Lung microvascular endothelial cell (primary cell): ENCODE measurements around the gene HNRNPL. TPM values are rescaled to one million over a fixed set of nuclear protein-coding genes. Genes with fewer than 3 reads are reported as not detected.

Experiments used
- DNase-seq, 2 donors: peaks; one replicate each; pipeline versions ENCODE4 v3.0.0 to v3.0.0-alpha.2; 2010; ENCODE audit warnings: low read depth in 2 of 2
- total RNA-seq: library from RNA; depleted of rRNA; stranded (reverse); fragments of >200 nt; gene quantifications from 2 replicates; pipeline ENCODE4 v1.2.1, GENCODE V29; 2014

Gene HNRNPL
- total RNA-seq, 1 donor from 2014 or later = 204 TPM

DNA sequence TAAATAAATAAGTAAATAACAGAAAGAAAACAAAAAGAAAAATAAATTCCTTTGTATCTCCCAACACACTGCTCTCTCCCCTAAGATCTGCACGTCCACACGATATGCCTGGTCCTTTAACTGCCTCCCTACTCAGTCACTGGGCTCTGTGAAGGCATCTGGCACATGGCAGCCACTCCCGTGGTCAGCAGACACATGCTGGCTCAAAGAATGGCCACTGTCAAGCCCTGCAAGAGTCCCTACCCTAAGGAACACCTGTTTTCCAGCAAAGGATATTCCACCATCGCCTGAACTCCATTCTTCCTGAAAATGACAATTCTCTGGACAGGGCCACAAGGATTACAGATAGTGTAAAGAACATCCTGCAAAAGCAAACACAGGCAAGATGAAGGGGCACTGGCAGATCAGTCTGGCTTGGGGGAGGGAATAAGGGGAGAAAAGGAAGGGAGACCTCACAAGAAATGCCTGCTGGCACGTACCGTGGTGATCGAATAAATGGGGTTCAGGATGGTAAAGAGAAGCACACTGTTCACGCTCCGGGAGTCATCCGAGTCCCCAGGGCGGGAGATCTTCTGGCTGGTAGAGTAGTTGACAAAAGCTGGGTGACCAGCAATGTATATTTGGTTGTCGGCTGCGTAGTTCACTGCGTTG, 4.3 kb downstream of the HNRNPL start:
- DNase-seq = no peak

DNA sequence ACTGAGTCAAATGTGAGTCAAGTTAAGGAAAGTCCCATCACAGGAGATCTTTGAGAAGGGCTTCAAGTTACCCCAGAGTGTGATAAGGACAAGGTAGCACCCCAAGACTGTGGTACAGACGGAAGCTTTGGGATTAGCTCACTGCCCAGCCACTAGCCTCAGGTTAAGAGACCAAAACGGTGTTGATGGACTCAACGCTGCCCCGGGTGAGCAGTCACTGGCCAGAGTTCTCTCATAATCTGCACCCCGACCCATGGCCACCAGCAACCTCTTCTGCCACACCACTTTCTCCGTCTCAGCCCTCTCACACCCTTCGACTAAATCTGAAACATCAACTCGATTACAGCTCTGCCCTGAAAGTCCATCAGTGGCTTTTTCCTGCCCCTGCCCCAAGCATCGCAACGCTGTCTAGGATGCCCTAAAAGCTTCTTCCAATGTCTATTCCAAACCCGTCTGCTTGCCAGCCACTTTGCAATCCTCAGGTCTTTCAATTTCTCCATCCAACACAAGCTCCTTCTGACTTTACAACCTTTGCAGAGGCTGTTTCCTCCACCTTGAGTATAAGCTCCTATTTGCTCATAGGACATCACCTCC, 5.6 kb downstream of the HNRNPL start:
- no peak for DNase-seq

DNA sequence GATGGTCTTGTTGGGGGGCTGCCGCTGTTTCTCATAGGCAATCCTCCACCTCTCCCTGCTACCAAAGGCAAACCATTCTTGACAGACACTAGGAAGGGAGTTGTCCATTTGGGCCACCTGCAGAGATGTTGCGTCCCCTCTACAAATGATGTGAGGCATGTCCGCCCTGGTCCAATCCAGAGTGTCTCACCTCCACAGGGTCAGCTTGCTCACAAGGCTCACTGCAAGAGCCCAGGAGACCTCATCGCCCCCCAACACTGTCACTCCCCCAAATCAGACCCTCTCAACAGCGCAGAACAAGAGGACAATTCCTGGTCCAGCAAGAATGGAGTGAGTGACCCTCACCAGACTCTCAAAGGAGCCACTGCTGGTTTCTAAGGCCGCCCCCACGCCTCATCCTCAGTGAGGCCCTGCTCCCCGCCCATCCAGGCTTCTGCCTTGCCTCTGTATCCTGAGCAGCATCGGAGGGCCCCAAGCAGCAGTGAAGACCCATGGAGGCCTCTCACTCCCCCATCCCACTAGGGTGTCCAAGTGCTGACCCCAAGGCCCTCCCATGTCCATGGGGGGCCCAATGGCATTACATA, 6.5 kb downstream of the HNRNPL start:
- no peak for DNase-seq

DNA sequence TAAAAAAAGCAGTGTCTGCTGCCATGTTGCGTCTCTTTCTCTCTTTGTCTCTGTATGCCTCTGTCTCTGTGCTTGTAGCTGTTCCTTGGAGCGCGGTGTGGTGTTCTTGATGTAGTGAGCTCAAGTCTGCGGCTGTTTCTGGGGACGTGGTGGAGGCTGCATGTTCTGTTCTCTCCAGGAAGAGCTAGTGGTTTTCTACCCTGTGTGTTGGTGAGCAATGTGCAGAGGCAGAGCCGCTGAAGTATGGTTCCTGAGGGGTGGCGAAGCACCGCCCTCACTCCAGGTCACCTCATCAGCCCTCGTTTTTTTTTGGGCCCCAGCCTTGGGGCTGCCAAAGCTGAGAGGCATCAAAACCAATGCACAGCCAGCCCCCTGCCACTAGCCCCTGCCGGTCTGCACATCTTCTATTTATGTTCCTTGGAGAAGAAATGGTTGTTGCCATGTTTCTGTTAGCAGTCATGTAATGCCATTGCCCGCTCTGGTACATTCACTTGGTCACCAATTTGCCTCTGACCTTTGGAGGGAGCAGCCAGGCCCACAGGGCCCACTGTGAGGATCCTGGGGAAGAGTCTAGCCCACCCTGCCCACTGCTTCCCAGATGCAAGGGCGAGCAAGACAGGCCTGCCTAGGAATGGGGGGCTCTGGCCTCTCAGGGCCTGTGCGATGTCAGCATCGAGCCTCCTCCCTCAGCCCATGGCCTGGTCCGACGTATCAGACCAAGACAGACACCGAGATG, 7.2 kb downstream of the HNRNPL start:
- DNase-seq = no peak

DNA sequence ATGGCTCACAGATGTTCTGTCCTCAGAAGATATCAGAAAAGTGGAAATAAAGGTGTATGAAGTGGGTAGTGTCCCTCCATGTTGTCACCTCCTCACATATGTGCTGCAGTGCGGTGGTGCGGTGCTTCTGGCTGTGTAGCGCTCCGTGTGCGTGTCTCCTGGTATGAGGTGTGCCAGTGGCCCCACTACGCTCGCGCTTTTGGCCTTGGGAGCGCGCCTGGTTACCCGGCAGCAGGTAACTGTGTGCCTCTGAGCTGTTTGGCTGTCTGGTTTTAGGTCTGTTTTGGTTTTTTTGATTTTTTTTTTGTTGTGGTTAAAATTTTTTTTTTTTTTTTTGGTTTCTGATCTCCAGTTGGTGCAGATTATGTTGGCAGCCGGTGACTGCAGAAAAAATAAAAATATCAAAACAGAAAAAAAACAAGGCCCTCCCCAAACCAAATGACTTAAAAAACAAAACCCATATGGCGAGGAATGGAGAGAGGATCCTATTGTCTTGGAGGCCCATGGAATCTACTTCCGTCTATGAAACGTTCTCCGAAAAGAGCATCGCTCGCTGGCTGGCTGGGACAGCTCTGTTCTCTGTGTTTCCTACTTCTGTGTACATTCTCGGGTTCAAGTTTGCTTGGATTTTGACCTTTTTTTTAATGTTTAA, 7.9 kb downstream of the HNRNPL start:
- DNase-seq = no peak

DNA sequence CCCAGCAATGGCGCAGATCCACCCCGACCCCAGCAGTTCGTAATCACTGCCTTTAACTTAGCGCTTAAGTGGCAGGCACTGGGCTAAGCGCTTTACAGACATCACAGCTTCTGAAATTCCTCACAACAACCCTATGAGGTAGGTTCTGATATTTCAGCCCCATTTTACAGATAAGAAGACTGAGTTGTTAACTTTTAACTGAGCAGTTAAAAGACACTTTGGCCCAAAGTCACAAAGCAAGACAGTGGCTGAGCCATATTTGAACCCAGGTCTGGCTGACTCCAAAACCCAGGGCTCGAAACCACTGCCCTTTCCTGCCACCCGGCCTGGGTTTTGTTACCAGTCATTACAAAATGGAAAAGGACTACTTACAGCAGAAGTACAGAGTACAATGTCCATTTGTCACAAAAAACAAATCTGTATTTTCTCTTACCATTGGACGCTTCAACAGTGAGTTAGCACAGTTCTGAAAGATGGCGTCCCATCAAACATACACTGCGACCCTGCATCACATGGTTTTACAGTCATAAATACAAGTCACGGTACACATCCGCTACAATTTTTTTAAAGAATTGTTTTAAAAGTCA, 8.5 kb downstream of the HNRNPL start:
- no peak for DNase-seq

DNA sequence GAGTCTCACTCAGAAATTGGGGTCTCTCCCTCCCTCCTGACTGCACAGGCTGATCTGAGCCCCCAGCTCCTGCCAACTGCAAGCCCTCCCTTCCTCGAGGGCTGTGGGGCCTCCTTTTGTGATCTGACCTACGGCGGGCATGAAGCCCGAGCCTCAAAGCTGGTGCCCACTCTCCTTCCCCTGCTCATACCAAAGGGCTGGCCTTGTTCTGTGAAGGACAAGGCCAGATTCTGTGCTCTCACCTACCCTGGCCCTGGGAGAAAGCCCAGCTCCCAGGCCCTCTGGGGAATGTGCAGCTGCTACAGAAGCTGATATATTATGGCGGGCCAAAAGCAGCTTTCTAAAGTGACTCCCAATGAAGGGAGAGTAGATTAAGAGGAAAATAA, 9.2 kb downstream of the HNRNPL start:
- DNase-seq = no peak

DNA sequence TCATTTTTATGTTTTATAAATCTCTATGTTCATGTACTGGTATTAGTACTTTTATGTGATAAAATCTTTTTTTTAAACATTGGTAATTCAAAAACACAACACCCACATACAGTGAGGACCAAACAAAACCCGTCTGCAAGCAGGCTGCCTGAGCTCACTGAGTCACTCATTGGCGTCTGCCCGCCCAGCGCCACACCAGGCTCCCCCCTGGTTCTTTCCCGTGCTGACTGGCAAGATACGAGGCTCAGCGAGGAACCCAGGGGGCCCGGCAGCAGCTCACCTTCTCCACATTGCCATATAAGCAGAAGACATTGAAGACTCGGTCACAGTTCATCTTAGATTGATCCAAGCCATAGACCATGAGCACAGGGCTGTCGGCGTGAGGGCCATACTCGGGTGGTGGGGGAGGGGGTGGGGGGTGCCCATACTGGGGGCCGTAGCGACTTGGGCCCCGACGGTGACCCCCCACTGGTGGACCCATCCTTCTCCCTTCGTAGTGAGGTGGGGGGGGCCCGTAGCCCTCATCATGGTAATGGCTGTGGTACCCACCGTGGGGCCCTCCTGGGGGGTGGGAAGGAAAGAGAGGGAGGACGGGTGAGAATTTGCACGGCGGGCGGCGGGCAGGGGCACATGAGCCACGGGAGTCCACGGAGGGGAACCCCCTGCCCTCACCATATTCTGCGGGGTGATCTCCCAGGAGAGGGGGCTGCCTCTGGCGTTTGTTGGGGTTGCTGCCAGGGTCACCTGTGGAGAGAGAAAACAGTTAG, 9.8 kb downstream of the HNRNPL start:
- DNase-seq = no peak

DNA sequence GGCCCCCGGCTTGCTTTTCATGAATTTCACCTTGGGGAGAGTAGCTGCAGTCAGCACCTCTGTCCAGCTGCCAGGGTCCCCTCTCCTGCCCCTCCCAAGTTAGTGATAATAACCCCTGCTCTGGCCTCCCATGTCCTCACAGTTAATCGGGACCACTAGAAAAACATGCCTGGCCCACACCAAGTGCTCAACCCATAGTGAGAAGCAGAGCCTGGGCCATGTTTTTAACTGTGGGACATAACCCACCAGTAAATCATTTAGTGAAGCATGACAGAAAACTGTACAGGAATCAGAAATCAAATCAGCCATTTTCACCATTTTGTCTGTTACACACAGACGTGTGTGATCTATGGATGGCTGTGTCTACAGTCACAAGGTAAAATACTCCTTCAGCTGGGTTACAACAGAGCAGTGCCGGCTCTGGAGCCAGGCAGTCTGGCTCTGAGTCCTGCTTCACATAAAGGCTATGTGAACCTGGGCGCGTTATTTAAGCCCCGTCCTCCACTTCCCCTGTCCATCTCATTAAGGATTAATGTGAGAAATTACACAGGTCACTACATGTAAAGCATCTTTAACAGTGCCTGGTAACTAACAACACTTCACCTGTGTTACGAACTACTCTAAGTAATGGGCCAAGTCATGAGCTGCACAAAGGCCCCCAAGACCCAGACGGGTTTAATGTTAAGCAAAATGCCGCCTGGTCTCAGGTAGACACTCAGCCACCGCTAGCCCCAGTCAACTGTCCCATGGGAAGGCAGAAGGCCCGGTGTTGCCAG, 10.6 kb downstream of the HNRNPL start:
- no peak for DNase-seq

DNA sequence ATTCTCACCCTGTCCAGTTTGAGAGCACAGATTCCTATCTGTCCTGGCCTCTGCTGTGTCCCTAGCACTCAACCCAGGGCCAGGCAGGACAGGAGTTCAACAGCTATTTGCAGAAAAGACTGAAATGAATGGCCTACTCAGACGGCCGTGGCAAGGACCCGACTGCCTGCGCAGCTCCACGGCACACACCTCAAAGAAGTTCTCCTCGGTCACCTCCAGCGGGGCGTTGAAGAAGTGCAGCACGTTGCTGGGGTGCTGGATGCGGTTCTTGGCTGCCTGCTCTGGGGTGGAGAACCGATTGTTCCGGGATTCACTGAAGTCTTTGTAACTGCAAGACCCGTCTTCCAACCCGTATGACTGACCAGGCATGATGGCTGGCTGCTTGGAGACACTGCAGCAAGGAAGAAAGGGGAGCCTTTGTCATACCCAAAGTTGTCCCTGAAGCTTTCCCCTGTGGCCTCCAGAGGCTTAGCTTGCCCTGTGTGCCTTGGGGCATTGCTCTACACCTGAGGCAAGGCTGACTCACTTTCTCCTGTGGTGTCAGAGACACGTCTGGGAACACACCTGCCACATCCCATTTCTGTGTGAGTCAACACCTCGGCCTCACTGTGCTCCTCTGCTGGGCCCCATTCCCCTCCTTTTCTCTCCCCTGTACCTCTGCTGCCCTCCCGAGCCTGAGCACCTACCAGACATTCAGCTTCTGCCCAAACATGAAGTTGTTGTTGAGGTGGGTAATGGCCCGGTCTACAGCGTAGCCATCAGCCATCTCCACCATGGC, 11.4 kb downstream of the HNRNPL start:
- DNase-seq = no peak

DNA sequence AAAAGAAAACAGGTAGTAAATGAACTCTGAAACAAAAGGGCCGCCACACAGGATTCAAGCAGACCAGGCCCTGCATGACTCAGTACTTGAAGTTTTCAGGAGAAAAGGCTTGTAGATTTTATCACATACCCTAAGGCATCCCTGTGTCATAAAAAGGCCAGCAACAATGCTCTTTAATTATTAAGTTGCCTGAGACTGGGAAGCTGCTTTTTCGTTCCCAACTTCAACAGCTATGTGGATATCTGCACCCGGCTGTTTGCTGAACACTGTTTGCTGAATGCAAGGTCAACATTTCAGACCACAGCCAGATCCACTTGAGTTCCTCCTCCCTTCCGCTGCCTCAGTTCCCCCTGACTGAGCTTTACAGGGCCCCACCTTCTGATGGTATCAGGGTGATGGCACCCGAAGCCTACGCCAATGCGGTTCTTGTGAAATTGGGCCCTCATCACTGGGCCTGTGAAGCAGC, 12.1 kb downstream of the HNRNPL start:
- DNase-seq = no peak

DNA sequence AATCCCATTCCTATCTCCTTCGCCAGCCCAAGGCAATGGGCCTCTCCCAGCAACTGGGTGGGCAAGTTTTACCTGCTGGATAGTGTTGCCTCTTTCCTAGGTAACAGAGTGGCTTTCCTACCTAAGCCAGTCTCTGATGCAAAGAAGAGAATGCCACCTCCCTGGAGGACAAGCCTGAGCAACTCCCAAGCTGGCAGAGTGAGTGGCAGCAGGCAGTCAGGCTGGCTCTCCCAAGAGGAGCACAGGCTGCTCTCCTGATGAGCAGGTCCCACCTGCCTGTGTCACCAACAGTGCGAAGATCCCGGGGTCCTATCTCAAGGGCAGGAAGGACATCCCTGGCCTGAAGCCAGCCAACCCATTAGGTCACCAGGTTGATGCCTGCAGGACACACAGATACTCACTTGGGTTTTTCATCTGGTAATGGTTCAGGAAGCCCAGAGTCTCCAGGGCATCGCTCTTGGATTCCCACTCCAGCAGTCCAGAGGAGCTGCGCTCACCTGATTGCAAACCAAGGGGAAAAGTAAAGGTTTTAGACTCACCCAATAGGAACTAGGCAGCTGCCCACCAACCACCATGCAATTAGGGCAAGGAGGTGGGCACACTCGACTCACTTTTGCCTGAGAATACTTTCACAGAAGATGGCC, 12.7 kb downstream of the HNRNPL start:
- DNase-seq = no peak

DNA sequence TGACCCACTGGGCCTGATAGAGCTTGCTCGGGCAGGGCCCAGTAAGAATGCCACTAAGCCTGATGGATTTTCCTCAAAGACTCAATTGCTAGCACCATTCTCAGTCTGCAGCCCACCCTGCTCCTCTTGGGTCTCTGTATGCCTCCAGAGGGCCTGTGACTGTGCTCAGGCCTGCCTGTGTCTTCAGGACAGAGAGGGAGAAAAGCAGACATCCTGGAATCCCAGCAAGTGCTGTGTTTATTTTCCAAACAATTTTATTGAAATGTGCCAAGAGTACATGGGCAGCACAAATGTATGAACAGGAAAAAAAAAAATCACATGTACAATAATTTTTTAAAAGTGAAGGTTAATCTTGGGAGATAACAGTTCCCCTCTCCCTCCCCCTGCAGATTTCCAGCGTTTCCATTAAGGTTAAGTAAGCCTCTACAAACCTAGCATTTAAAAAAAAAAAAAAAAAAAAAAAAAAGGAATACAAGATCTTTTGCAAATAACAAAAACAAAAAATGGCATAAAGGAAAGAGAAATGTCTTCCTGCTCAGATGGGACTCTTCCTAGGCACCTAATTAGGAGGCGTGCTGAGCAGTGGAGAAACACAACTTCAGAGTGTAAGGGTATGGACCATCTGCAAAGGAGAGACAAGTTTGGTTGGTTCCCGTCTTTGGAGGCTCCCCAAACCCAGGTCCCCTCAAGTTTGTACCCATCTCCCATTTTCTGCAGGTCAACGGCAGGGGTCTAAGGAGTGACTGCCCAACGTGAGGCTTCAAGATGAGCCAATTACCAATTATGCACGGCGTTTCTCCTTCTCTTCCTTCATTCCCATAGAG, 13.4 kb downstream of the HNRNPL start:
- DNase-seq = no peak

DNA sequence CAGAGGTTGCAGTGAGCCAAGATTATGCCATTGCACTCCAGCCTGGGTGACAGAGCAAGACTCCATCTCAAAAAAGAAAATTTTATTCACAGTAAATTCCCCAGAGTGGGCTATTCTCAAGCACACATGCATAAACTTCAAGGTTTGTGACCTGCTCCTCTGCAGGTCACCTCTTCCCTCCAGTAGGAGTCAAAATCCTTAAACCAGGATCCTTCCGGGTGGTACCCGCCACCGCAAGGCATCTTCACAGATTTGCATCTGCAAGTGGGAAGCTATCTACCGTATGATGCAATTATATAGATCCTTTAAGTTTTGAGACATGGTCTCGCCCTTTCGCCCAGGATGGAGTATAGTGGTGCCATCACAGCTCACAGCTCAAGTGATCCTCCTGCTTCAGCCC, 15.2 kb downstream of the HNRNPL start:
- no peak for DNase-seq

DNA sequence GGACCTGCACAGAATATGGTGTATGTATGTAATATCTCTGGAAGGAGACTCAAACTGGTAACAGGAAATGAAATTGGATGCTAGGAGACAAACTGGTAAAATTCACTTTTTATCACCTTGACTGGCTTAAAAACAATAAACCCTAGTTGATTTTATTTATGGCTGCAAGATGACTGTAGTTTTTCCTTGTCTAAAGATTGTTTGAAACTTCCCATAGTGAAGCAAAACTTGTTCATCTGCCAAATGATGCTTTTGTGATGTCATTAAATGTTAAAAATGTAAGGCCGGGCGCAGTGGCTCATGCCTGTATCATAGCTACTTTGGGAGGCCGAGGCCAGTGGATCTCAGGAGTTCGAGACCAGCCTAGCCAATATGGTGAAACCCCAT, 15.7 kb downstream of the HNRNPL start:
- no peak for DNase-seq

DNA sequence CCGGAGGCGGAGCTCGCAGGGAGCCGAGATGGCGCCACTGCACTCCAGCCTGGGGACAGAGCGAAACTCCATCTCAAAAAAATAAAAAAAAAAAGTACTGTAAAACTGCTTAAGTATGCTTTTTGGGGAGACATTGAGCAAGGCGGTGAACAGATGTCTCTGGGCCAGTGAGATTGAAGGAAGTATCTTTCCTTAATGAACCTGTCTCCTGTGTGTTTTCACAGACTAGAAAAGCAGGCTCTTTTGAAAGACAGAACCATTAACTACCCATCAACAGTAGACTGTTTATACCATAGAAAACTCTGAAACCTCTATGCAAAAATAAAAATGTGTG, 16.7 kb downstream of the HNRNPL start:
- DNase-seq = no peak

DNA sequence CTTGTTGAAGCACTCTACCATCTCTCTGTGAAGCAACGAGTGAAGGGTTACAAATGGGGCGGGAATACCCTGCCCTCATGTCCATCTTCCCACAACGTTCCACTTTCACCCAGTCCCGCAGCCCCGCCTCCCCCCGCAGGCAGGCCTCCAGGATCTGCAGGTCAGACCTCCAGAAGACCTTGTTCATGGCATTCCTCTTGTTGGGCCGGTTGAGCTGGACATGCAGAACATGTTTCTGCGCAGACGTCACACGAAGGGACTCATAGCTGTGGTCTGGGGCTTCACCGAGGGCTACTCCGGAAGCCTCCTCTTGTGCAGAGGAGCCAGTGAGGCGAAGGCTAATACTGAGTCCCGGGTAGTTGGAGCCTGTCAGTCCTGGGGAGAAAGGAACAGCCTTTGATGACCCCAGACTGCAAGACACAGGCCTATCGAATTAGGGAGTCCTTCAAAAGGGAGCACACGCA, 18.6 kb downstream of the HNRNPL start:
- DNase-seq = peak; percentile 48 to 77
